Fibroblast of lung (primary cell): ENCODE results near the gene SLC23A2. TPM values are rescaled to one million over a fixed set of nuclear protein-coding genes. Genes with fewer than 3 reads are reported as not detected.
A peak's percentile ranks its signal among the peaks of the same experiment; 100 is the strongest.

ENCODE experiments used
- DNase-seq, 2 donors: peaks; one replicate each; pipeline versions ENCODE4 v3.0.0 to v3.0.0-alpha.2; 2010; ENCODE audit warnings: low read depth in 2 of 2
- H2AFZ ChIP-seq: 2 replicates; pipeline ENCODE4 v1.5.1; 2012; ENCODE audit warnings: low read length, control low read depth, inconsistent platforms
- H3K27ac ChIP-seq: 2 replicates; pipeline ENCODE4 v1.5.1; 2011; ENCODE audit warnings: low read length, control low read depth; ENCODE audit not compliant: insufficient read depth
- H3K27me3 ChIP-seq: 2 replicates; pipeline ENCODE4 v1.5.1; 2011; ENCODE audit warnings: mild to moderate bottlenecking, low read length; ENCODE audit not compliant: control insufficient read depth, insufficient read depth
- H3K36me3 ChIP-seq: 2 replicates; pipeline ENCODE4 v1.5.1; 2011; ENCODE audit warnings: low read length; ENCODE audit not compliant: control insufficient read depth, insufficient read depth
- H3K4me1 ChIP-seq: 2 replicates; pipeline ENCODE4 v1.5.1; 2011; ENCODE audit warnings: low read length; ENCODE audit not compliant: control insufficient read depth, insufficient read depth; ENCODE audit errors: extremely low read depth
- H3K4me2 ChIP-seq: 2 replicates; pipeline ENCODE4 v1.5.1; 2011; ENCODE audit warnings: low read length, control low read depth; ENCODE audit not compliant: insufficient read depth; ENCODE audit errors: extremely low read depth
- H3K4me3 ChIP-seq, 4 experiments: fragments of 200-600 bp in 1 of 4; sonication (generic) in 1 of 4; replicated peaks in 1 of 4; 2 replicates each; pipeline ENCODE4 v1.5.1; 2011 to 2016; ENCODE audit warnings: low read length in 4 of 4, low read depth in 3 of 4, mild to moderate bottlenecking in 3 of 4, control low read depth in 2 of 4, inconsistent platforms in 1 of 4, mixed read lengths in 1 of 4; ENCODE audit not compliant: insufficient read depth in 1 of 4; ENCODE audit errors: control extremely low read depth in 1 of 4
- H3K79me2 ChIP-seq: 2 replicates; pipeline ENCODE4 v1.5.1; 2012; ENCODE audit warnings: mild to moderate bottlenecking, low read length, inconsistent platforms; ENCODE audit not compliant: control insufficient read depth, insufficient read depth
- H3K9ac ChIP-seq: 2 replicates; pipeline ENCODE4 v1.5.1; 2011; ENCODE audit warnings: mild to moderate bottlenecking, low read length, control low read depth; ENCODE audit not compliant: insufficient read depth
- H3K9me3 ChIP-seq: 2 replicates; pipeline ENCODE4 v1.5.1; 2012; ENCODE audit warnings: low read depth, low read length; ENCODE audit not compliant: control insufficient read depth, insufficient read depth
- H4K20me1 ChIP-seq: 2 replicates; pipeline ENCODE4 v1.5.1; 2011; ENCODE audit warnings: low read length; ENCODE audit not compliant: control insufficient read depth, insufficient read depth; ENCODE audit errors: extremely low read depth
- CTCF ChIP-seq, 2 donors: IDR thresholded peaks in 1 of 2; conservative IDR thresholded peaks in 1 of 2; 1 replicate in 1 of 2; 2 replicates in 1 of 2; pipeline ENCODE4 v1.5.1; 2011 to 2012; ENCODE audit warnings: low read length in 2 of 2, control low read depth in 1 of 2, inconsistent platforms in 1 of 2, low read depth in 1 of 2, mild to moderate bottlenecking in 1 of 2
- EZH2 ChIP-seq: IDR thresholded peaks from 2 replicates; pipeline ENCODE4 v1.5.1; 2012; ENCODE audit warnings: low read length, control low read depth, mild to moderate bottlenecking; ENCODE audit errors: missing control alignments
- polyA plus RNA-seq, 2 donors: library from polyadenylated mRNA; depleted of rRNA in 1 of 2; stranded (reverse) in 1 of 2; unstranded in 1 of 2; fragments of >200 nt; gene quantifications; 2 replicates each; pipeline ENCODE4 v1.2.1, GENCODE V29; 2011 to 2012; ENCODE audit warnings: missing spikeins in 1 of 2
- total RNA-seq: library from RNA; depleted of rRNA; stranded (reverse); fragments of >200 nt; gene quantifications from 2 replicates; pipeline ENCODE4 v1.2.1, GENCODE V29; 2014

Gene SLC23A2
- total and polyA plus RNA-seq, 2 donors (not counting 1 experiment from before 2014, with no cell fraction given): 12.1 to 17.5 TPM

GRCh38 chr20:4999788-5000187 is 1.5 kb downstream of the SLC23A2 start:
- Histone ChIP-seq H4K20me1 (no peaks in the 10 kb centered on the region), H3K4me3 (peak overlapping the region in 3 of 4 experiments; percentile 75 to 78 (median 75)), H3K4me1 (peaks cover 6% of the 10 kb centered on the region), H3K4me2 (peak overlapping the region; percentile 94), H3K9me3 (no peaks in the 10 kb centered on the region), H3K36me3 (no peaks in the 10 kb centered on the region), H3K27me3 (no peaks in the 10 kb centered on the region), H3K27ac (no peak overlapping the region), H3K79me2 (peaks cover 24% of the 10 kb centered on the region), H3K9ac (no peak overlapping the region), H2AFZ (no peak overlapping the region)
- DNase-seq: no peak
- no peak for TF ChIP-seq EZH2
- no peak for TF ChIP-seq CTCF (conservative IDR thresholded peaks at IDR 0.05 in 1 of 2, IDR thresholded peaks at IDR 0.05 in 1 of 2; ENCODE audit: low read depth in 1 of 2, low read length in 2 of 2)

DNA sequence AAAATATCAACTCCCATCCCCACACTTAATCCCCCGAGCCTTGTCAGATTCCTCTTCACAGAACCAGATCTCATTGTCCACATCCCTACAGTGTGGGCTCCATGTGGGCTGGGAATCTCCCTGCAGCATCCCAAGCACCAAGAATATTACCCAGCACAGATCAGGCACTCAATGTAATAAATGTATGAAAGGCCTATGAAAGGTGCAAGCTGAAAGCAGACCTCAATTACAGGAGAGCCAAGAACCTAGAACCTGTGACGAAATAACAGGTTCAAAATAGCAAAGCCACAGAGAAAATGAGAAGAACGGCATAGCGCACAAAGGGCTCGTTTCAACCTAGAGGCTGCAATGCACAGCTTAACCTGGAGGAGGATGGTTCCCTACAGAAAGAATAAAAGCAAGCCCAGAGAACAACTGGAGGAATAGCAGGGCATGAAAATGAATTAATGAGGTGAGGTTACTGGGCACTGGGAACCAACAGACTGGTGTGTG is 3.1 kb downstream of the SLC23A2 start:
- TF ChIP-seq CTCF (conservative IDR thresholded peaks at IDR 0.05 in 1 of 2, IDR thresholded peaks at IDR 0.05 in 1 of 2; ENCODE audit: low read depth in 1 of 2, low read length in 2 of 2) (peak in 1 of 2 donors; percentile 10), EZH2 (no peak)
- no peaks in the 10 kb centered on the region for H4K20me1 ChIP-seq
- DNase-seq: no peak

DNA sequence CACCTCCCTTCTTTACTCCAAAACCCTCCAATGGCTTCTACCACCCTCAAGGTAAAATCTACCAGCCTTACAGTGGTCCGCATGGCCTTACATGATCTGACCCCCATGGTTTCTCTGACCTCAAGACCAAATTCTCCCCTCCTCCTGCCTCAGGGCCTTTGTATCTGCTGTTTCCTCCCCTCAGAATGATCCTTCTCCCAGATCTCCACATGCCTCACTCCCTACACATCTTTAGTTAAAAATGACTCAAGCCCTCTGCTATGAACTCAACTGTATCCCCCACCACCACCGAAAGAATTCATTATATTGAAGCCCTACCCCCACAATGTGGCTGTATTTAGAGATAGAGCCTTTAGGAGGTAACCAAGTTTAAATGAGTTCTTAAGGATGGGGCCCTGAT is 4.1 kb downstream of the SLC23A2 start:
- Histone ChIP-seq H3K79me2 (peaks cover 24% of the 10 kb centered on the region), H3K9ac (no peak overlapping the region), H3K9me3 (no peaks in the 10 kb centered on the region), H2AFZ (no peak overlapping the region), H3K4me2 (no peak overlapping the region), H3K4me1 (peaks cover 6% of the 10 kb centered on the region), H3K27ac (no peak overlapping the region), H3K4me3 (no peak overlapping the region), H3K27me3 (no peaks in the 10 kb centered on the region), H3K36me3 (no peaks in the 10 kb centered on the region), H4K20me1 (no peaks in the 10 kb centered on the region)
- TF ChIP-seq EZH2 (no peak), CTCF (conservative IDR thresholded peaks at IDR 0.05 in 1 of 2, IDR thresholded peaks at IDR 0.05 in 1 of 2; ENCODE audit: low read depth in 1 of 2, low read length in 2 of 2) (no peak)
- DNase-seq: peak in 1 of 2 donors; percentile 44

More for the DNA sequence above, 3.1 kb downstream of the SLC23A2 start:
- peaks cover 24% of the 10 kb centered on the region for H3K79me2 ChIP-seq
- H3K4me1 ChIP-seq: peaks cover 6% of the 10 kb centered on the region
- no peak overlapping the region for H3K27ac ChIP-seq
- H3K36me3 ChIP-seq: no peaks in the 10 kb centered on the region
- no peak overlapping the region for H3K9ac ChIP-seq
- H3K4me3 ChIP-seq: no peak overlapping the region
- no peaks in the 10 kb centered on the region for H3K9me3 ChIP-seq
- H3K4me2 ChIP-seq: no peak overlapping the region
- no peak overlapping the region for H2AFZ ChIP-seq
- no peaks in the 10 kb centered on the region for H3K27me3 ChIP-seq
